LNCaP clone FGC (cell line): ENCODE data around the gene TENM3.

Experiments used
- DNase-seq: peaks from one replicate; pipeline ENCODE4 v3.0.0-alpha.2; 2011; ENCODE audit warnings: low read depth
- H3K4me3 ChIP-seq: 2 replicates; pipeline ENCODE4 v1.5.1; 2011; ENCODE audit warnings: mild to moderate bottlenecking, low read depth, low read length, control low read depth
- TF ChIP-seq, protein P1 (sequence below): IDR thresholded peaks from 2 replicates; pipeline ENCODE4 v1.5.1; 2012; ENCODE audit warnings: mild to moderate bottlenecking; ENCODE audit not compliant: control insufficient read depth, insufficient read depth; ENCODE audit errors: extremely low read depth

Gene TENM3

DNA sequence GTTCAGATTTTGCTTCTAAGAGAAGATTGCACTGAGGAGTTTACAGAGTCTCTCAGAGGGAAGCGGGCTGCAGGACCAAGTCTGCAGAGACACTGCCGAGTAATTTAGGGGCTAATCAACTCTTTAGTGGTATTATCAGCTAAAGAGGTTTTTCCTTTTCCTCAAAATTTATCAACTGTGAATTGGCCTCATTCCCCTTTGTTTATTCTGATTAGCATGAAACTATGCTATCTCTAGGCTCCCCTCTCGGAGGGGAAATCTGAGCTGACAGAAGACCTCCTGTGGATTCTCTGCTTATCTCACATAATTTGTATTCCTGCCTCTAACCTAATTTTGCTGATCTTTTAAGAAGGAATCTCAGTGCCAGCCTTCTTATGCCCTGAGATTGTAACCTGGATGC lies 473.0 kb downstream of the TENM3 start:
- TF ChIP-seq, protein P1, sequence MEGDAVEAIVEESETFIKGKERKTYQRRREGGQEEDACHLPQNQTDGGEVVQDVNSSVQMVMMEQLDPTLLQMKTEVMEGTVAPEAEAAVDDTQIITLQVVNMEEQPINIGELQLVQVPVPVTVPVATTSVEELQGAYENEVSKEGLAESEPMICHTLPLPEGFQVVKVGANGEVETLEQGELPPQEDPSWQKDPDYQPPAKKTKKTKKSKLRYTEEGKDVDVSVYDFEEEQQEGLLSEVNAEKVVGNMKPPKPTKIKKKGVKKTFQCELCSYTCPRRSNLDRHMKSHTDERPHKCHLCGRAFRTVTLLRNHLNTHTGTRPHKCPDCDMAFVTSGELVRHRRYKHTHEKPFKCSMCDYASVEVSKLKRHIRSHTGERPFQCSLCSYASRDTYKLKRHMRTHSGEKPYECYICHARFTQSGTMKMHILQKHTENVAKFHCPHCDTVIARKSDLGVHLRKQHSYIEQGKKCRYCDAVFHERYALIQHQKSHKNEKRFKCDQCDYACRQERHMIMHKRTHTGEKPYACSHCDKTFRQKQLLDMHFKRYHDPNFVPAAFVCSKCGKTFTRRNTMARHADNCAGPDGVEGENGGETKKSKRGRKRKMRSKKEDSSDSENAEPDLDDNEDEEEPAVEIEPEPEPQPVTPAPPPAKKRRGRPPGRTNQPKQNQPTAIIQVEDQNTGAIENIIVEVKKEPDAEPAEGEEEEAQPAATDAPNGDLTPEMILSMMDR, result no peak
- H3K4me3 ChIP-seq, result no peak overlapping the region

DNA sequence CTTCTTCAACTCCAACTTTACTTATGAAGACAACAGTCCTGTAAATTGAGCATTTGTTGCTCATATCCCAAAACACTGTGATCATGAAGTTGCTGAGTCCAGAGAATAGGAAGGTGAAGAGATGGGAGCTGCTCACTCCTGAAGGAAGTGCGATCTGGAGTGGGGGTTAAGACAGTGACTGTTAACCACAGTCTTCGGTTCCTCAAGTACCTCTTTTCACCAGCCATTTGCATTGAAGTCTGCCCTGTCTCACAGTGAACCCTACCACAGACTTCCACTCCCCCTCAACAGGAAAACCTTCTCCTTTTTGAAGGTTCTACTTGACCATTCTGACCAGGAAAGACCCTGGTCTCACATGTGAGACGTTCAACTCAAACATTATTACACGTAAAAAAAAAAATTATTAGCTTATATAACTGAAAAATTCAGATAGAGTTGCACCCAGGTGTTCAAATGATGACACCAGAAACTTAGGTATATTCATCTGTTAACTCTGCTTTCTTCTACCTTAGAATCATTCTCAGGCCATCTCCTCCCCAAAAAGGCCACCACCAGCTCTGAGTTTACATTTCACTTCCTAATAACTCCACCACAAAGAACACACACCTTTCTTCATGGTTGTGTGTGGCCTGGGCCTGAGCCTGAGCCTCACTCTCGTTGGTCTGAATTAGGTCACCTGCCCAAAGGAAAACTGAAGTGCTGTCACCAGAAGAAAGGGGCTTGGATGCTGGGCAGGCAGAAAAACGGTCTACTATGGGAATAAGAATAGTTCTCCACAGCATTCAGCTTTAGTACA lies 474.8 kb downstream of the TENM3 start:
- no peak overlapping the region for H3K4me3 ChIP-seq
- TF ChIP-seq, protein P1, result no peak
- DNase-seq, result no peak

More for the DNA sequence above, 473.0 kb downstream of the TENM3 start:
- DNase-seq, result no peak

DNA sequence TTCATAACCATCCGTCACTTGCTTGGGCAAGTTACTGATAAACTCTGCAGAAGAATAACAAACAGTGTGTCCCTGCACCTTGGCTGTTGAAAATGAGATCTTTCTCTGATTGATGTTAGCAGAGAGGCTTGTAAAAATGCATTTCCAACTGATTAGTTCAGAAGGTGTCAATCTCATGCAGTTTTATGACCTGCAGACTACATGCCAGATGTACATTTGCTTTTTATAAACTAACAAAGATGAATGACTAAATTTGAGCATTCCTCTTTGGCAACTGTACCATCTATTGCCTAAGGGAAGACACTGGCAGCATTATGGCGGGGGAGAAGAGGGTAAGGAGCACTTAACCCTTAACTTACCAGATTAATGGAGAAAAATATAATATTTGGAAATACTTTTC lies 481.2 kb downstream of the TENM3 start:
- TF ChIP-seq, protein P1, result no peak
- no peak overlapping the region for H3K4me3 ChIP-seq
- DNase-seq, result no peak

DNA sequence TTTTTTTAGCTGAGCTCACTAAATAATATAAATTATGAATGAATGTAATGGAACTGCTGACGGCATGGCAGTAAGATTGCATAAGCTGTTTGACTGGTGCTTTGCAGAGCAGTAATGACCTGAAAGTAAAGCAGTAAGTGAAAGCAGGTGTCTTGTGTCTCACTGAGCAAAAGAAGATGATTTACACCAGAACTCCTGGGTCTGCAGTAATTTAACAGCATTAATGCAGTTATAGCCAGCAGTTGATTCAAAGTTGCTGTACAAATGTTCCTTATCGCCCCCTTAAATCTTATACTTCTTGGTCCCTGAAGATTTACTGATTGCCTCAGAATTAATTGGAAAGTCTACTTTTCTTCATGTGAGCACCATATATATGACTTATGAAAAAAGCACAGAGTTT lies 486.3 kb downstream of the TENM3 start:
- TF ChIP-seq, protein P1, result no peak
- no peak overlapping the region for H3K4me3 ChIP-seq
- DNase-seq, result no peak

DNA sequence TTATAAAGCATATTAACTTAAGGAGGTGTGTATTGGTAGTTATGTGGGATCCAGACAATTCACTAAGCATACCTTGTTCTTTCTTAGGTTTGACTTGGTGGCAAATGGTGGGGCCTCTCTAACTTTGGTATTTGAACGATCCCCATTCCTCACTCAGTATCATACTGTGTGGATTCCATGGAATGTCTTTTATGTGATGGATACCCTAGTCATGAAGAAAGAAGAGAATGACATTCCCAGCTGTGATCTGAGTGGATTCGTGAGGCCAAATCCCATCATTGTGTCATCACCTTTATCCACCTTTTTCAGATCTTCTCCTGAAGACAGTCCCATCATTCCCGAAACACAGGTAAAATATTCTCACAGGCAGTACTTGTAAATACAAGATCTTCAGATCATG lies 487.6 kb downstream of the TENM3 start:
- H3K4me3 ChIP-seq, result no peak overlapping the region
- DNase-seq, result no peak
- TF ChIP-seq, protein P1, result no peak

DNA sequence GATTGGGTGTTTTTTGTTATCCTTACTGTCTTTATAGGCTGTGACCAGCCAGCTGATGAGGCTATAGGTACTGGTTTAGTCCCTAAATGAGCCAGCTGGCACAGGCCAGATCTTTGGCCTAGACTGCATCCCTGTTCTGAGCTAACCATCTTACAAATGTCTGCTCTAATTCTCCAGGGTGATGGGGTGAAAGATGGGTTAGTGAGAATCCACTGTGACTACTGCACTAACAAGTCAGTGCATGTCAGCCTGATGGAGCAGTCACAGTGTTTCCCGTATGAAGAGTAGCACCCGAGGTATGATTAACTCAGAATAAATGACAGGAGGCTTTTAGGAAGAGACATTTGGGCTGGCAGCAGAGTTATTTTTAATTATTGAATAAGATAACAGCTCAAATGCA lies 493.0 kb downstream of the TENM3 start:
- no peak overlapping the region for H3K4me3 ChIP-seq
- TF ChIP-seq, protein P1, result no peak
- DNase-seq, result no peak
